ENCODE results near the gene BRAF. TPM values are rescaled to one million over a fixed set of nuclear protein-coding genes. Genes with fewer than 3 reads are reported as not detected.
"Not testable (repeated sequence)": the region's sequence is repeated elsewhere in the genome, so short reads cannot be mapped to it uniquely, and the experiment has no call there.

Gene BRAF
- polyA plus RNA-seq, 4 donors, result 23.3 to 28.6 (median 26.1) TPM

DNA sequence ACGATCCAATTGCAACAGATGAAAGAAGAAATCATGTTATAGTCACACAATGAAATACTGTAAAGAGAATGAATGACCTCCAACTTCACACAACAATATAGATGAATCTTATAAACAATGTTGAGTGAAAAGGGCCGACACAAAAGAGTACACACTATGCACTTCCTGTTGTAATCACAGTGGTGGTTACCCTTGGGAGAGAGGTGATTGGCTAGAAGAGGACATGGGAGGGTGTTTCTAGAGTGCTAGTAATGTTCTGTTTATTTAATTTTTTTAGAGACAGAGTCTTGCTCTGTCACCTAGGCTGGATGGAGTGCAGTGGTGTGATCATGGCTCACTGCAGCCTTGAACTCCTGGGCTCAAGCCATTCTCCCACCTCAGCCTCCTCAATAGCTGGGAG, 145.8 kb downstream of the BRAF start:
- no peak for DNase-seq (ENCODE audit: low read depth in 4 of 4, low spot score in 3 of 4)

DNA sequence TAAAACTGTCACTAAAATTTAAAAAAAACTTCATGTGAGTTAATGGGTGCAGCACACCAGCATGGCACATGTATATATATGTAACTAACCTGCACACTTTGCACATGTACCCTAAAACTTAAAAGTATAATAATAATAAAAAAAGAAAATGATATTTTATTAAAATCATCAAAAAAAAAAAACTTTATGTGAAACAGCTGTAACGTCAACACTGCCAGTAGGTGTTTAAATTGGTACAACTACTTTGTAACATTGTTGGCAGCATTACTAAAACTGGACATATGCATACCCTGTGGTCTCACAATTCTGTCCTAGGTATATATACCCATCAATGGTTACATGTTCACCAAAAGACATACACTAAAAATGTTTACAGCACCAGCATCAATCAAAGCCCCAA, 146.2 kb downstream of the BRAF start:
- DNase-seq (ENCODE audit: low read depth in 4 of 4, low spot score in 3 of 4), result no peak

DNA sequence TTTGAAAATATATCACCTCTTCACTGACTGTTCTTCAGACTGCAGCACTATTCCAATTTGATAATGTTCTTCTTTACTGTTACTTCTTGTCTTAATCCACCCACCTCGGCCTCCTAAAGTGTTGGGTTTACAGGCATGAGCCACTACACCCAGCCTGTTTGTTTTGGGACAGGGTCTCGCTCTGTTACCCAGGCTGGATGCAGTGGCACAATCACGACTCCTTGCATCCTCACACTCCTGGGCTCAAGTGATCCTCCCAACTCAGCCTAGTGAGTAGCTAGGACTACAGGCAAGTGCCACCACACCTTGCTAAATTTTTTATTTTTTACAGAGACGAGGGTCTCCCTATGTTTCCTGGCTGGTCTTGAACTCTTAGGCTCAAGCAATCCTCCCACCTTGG, 150.4 kb downstream of the BRAF start:
- DNase-seq (ENCODE audit: low read depth in 4 of 4, low spot score in 3 of 4), result no peak

DNA sequence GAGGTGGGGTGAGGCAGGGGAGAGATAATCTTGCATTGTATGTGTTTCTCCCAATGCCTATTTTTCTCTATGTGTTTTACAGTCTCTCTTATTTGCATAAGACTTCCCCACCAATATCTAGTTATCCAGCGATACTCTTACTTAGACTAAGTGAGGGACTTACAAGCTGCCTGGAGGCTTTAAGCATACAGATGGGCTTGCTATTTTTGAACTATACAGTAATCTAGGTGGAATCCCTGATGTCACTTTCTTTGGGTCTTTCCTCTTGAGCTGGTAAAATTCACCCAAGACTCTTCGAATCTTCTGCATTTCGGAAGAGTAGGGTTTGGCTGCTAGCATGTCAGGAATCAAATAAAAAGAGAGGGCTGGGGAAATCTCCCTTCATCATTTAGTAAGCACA, 151.6 kb downstream of the BRAF start:
- no peak for DNase-seq (ENCODE audit: low read depth in 4 of 4, low spot score in 3 of 4)

DNA sequence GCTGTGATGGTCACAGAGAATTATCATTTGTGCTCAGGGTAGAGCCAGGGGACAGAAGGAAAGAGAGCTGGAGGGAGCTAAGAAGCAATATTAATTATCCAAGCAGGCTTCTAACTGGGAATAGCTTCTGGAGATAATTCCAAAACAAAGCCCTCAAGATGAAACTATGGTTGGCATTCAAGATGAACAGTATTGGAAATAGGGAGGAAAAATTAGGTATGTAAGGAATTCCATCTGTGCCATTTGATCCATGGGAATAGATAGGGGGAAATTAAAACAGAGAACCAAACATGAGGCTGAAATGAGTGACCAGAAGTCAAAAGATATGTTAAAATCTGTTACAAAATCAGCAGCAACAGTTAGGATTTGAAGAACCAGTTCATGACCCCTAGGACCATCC, 152.9 kb downstream of the BRAF start:
- DNase-seq (ENCODE audit: low read depth in 4 of 4, low spot score in 3 of 4), result no peak

DNA sequence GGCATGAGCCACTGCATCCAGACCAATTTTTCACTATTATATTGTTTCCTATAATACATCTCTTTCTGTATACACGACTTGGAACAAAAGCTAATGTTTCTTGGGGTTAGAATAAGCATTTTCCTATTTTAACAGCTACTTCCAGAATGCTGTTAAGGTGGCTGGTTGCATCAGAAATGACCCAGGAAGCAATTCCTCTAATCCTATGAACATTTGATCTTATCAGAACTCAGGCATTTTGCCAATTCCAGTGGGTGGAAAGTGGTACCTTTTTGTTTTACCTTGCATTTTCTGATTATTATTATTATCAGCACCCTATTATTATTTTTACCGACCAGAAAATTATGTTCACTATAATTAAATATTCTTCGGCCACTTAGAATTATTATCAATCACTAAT, 154.9 kb downstream of the BRAF start:
- no peak for DNase-seq (ENCODE audit: low read depth in 4 of 4, low spot score in 3 of 4)

DNA sequence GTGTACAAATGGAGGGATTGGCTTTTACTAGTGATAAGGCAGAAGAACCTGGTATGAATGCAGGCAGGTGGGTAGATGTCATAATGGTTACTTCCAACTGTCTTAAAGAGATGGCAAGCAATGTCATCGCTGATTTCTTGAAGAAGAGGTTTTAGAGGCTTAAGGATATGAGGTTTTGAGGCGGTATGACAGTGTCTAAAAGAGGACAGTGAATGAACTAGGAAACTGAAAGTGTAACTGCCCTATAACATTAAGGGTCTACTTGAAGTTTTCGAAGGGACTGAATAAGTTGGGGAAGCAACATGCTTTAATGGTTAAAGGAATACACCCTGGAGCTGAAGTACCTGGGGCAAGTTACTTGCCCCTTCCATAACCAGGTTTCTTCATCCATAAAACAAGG, 157.3 kb downstream of the BRAF start:
- no peak for DNase-seq (ENCODE audit: low read depth in 4 of 4, low spot score in 3 of 4)

DNA sequence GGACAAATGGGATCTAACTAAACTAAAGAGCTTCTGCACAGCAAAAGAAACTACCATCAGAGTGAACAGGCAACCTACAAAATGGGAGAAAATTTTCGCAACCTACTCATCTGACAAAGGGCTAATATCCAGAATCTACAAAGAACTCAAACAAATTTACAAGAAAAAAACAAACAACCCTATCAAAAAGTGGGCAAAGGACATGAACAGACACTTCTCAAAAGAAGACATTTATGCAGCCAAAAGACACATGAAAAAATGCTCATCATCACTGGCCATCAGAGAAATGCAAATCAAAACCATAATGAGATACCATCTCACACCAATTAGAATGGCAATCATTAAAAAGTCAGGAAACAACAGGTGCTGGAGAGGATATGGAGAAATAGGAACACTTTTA, 159.3 kb downstream of the BRAF start:
- not testable (repeated sequence) for DNase-seq (ENCODE audit: low read depth in 4 of 4, low spot score in 3 of 4)

DNA sequence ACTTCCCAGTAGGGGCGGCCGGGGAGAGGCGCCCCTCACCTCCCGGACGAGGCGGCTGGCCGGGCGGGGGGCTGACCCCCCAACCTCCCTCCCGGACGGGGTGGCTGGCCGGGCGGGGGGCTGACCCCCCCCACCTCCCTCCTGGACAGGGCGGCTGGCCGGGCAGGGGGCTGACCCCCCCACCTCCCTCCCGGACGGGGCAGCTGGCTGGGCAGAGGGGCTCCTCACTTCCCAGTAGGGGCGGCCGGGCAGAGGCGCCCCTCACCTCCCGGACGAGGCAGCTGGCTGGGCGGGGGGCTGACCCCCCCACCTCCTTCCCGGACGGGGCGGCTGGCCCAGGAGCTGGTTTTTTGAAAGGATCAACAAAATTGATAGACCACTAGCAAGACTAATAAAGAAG, 161.6 kb downstream of the BRAF start:
- not testable (repeated sequence) for DNase-seq (ENCODE audit: low read depth in 4 of 4, low spot score in 3 of 4)

DNA sequence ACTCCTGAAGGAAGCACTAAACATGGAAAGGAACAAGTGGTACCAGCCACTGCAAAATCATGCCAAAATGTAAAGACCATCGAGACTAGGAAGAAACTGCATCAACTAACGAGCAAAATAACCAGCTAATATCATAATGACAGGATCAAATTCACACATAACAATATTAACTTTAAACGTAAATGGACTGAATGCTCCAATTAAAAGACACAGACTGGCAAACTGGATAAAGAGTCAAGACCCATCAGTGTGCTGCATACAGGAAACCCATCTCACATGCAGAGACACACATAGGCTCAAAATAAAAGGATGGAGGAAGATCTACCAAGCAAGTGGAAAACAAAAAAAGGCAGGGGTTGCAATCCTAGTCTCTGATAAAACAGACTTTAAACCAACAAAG, 163.4 kb downstream of the BRAF start:
- not testable (repeated sequence) for DNase-seq (ENCODE audit: low read depth in 4 of 4, low spot score in 3 of 4)

DNA sequence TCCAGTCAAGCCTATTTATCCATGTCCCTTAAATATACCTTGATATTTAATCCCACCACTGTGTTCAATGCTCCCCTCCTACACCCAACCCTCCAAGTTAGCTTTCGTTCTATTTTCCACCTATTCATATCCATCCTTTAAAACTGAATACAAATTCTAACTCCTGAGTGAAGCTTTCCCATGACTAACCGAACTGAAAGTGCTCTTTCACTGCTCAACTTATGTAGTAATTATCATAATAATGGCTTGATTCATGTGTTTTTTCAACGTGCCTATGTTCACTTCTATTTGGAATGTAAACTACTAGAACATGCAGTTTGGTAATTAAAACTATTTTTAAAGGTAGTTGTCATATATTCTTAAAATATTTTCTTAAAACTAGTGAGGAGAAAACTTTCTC, 170.2 kb downstream of the BRAF start:
- DNase-seq (ENCODE audit: low read depth in 4 of 4, low spot score in 3 of 4), result no peak

DNA sequence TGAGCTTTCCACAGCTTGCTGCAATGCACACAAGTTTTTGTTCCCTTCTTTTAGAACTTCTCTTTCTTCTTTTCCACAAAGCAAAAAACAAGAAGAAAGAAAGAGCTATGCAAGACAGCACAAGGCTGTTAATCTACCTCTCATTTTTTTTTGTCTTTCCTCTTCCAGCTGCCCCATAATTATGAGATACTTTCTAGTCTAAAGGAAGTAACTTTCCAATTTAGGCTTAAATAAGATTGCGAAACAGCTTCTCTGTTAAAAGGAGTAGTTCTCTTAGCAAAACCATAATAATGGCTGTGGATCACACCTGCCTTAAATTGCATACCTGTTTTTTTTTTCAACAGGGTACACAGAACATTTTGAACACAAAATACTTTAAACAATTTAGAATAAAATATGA, 172.2 kb downstream of the BRAF start:
- no peak for DNase-seq (ENCODE audit: low read depth in 4 of 4, low spot score in 3 of 4)

DNA sequence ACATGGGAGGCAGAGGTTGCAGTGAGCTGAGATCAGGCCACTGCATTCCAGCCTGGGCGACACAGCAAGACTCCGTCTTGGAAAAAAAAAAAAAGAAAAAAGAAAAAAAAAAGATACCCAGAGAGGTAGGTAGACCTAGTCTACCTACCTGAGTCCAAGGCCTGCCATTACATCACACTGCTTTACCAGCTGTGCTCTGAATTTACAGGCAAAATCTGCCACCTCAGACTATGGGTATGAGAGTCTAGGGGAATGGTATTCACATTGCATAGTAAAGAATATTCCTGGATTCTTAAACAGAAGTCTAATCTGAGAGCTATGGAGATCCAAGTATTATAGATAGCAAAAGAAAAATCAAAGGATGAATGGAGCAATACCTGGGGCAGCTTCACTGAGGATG, 178.0 kb downstream of the BRAF start:
- no peak for DNase-seq (ENCODE audit: low read depth in 4 of 4, low spot score in 3 of 4)

DNA sequence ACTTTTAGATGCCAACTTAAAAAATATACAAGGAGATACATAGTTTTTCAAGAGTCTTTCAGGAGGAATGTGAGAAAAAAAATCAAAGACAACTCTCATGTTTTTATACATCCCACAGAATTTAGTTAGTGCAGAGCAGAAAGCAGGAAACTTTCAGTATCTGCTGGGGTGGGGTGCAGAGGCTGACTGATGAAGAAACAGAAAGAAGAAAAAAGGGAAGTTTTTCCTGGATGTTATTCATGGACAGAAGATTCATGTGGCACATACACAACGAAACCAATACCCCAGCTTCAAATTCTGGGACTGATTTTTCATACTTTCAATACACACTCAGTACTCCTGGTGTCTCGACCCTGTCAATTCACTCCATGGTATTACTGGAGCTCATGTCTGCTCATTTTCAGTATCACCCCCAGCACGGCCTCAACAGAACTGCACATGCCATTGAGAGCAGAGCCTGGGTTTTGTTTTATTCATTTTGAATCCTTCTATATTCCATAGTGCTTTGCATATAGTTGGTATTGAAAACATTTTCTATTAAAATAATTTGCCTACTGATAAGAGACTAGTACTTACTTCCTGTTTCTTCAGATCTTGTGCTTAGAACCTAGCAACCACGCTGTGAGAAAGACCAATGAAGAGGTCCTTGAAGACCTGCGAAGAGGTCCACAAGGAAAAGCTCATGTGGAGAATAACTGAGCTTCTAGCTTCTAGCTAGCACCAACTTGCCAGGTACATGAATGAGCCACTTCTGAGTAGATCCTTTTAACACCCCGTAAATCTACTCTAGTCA, 179.3 kb downstream of the BRAF start:
- no peak for DNase-seq (ENCODE audit: low read depth in 4 of 4, low spot score in 3 of 4)

DNA sequence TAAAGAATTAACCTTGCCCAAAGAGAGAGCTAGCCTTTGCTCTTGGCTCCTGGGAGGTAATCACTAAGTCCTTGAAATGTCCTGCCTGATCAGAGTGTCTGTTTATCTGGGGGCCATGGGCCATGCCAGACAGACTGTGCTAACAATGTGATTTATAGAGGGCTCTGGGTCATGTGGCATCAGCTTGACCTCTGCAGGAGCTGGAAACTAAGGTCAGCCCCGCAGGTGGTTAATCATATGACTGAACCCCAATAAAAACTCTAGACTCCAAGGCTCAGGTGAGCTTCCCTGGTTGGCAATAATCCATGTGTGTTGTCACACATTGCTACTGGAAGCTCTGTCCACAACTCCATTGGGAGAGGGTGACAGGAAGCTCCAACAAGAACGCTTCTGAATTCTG, 180.7 kb downstream of the BRAF start:
- no peak for DNase-seq (ENCODE audit: low read depth in 4 of 4, low spot score in 3 of 4)

DNA sequence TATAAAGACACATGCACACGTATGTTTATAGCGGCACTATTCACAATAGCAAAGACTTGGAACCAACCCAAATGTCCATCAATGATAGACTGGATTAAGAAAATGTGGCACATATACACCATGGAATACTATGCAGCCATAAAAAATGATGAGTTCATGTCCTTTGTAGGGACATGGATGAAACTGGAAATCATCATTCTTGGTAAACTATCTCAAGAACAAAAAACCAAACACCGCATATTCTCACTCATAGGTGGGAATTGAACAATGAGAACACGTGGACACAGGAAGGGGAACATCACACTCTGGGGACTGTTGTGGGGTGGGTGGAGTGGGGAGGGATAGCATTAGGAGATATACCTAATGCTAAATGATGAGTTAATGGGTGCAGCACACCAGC, 181.5 kb downstream of the BRAF start:
- DNase-seq (ENCODE audit: low read depth in 4 of 4, low spot score in 3 of 4), result not testable (repeated sequence)

DNA sequence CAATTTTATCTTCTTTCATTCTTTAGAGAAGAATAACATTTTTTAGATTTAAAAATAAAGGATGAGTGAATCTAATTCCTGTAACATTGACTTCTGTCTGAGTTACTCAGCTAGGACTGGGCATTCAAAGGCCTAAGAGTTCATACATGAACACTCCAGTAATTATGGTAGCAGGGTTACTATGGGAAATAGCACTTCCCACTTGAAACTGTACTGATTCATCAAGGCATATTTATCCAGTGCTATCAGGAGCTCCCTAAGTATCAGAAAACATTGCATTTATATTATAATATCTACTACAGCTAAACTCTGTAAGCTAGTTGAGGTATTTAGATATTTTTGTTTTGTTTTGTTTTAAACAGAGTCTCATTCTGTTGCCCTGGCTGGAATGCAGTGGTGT, 186.4 kb downstream of the BRAF start:
- no peak for DNase-seq (ENCODE audit: low read depth in 4 of 4, low spot score in 3 of 4)

DNA sequence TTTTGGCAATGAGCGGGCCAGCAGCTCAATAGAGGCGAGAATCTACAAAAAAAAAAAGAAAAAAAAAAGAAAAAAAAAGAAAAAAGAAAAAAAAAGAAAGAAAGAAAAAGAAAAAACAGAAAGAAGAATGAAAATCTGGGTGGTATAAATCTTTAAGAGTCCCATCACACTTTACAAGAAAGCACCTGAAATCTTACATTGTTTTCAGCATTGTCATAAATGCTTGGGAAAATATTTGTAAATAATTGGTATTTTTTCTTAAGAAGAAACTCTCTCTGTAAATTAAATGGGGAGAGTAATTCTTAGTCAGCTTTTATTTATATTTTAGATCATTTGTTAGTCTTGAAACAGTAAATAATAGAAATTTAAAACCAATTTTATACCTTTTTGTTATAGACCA, 190.0 kb downstream of the BRAF start:
- no peak for DNase-seq (ENCODE audit: low read depth in 4 of 4, low spot score in 3 of 4)

DNA sequence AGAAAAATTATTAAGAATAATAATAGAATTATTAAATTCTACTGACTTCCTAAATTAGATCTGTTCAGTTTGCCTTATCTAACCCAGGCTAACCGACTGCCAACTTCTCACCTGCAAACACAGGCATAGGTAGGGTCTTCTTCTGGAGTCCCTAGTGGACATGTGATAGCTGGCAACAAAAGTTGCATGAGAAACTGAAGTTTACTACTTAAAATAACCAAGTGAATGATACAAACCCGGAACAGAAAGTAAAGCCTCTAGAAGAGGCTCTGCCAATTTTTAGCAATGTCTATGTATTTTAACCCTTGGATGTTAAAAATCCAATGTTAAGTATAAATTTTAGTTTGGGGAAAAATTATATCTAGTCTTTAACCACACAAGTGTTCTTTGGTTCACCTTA, 190.6 kb downstream of the BRAF start:
- no peak for DNase-seq (ENCODE audit: low read depth in 4 of 4, low spot score in 3 of 4)

DNA sequence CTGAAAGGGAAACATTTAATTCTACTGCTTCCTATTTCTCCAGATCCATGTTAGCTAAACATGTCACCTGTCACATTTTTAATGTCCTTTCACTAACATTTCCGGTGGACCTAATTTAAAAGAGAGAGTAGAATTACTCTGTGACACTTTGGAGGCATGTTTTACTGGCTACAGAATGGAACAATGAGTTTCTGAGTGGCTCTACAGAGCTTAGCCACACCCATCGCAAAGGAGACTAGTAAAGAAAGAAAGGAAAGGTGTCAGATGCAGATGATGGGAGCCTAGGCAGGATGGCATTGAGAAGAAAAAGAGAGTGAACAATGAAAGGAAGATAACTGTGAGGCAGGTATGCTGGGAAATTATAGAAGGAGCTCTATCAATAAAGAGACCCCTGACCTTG, 192.3 kb downstream of the BRAF start:
- DNase-seq (ENCODE audit: low read depth in 4 of 4, low spot score in 3 of 4), result no peak

DNA sequence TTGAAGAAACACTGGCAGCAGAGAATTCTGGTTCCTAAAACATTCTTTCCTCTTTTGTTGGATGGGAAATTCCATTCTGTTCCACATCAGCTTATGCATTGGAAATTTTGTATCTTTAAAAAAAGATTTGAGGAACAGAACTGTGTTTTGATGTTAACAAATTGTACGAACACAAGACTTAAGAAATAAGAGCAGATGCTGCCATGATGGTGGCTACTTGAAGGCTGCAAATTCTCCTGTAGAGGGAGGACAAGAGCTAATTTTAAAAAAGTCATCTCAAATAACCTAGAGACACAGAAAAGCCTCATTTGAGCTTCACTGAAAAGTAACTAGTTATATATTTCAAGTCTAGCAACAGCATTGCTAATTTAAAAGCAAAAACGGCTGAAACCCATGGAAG, 198.4 kb downstream of the BRAF start:
- DNase-seq (ENCODE audit: low read depth in 4 of 4, low spot score in 3 of 4), result peak in 1 of 4 donors; percentile 14

DNA sequence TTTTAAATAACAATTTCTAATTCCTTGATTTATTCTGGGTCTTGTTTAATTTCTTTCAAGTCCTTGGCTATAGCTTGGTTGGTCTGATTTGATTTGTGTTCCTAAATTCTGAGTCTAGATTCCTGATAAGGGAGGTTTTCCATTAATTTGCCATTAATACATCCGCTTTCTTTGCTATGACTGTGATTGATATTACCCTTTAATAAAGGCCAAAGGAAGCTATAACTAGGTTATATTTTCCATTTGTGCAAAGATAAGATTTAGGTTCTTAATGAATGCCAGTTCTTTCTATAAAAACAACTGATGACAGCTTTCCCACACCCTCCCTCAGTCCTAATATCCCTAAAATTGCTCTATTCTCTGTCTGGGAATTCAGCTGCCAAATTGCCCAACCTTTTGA, 200.0 kb downstream of the BRAF start:
- no peak for DNase-seq (ENCODE audit: low read depth in 4 of 4, low spot score in 3 of 4)

DNA sequence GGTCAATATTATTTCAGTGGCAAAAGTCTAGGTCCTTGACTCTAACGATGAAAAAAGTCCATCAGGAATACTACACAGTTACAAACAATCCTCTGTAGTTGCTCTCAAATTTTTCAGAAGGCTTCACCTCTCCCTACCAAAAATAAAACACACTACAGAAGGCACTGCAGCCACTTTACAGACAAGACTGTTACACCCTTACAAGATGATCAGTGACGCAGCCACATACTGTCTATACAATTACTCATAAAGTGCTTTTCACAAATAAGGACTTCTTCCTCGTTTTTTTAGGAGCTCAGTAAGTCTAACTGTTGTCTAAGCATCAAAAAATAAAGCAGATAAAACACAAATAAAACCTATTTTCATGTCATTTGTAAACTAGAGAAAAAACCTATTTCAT, 201.2 kb downstream of the BRAF start:
- DNase-seq (ENCODE audit: low read depth in 4 of 4, low spot score in 3 of 4), result no peak

All from right renal pelvis (tissue), 4 donors.